Mononuclear cell (primary cell): Measurements from ENCODE around the gene ZBTB20. TPM values are rescaled to one million over a fixed set of nuclear protein-coding genes. Genes with fewer than 3 reads are reported as not detected.

Source experiments
- H3K27me3 ChIP-seq: 2 replicates; pipeline ENCODE4 v1.6.0; 2011; ENCODE audit warnings: low read length, control low read depth; ENCODE audit not compliant: insufficient read depth
- H3K4me1 ChIP-seq: 2 replicates; pipeline ENCODE4 v1.5.1; 2011; ENCODE audit warnings: mild to moderate bottlenecking, low read length, control low read depth; ENCODE audit not compliant: insufficient read depth
- H3K4me3 ChIP-seq: 2 replicates; pipeline ENCODE4 v1.5.1; 2011; ENCODE audit warnings: mild to moderate bottlenecking, low read length, moderate library complexity
- H3K9me3 ChIP-seq: 2 replicates; pipeline ENCODE4 v1.5.1; 2011; ENCODE audit warnings: low read depth, mild to moderate bottlenecking, control low read depth, low read length
- total RNA-seq: library from RNA; depleted of rRNA; stranded (reverse); fragments of >200 nt; gene quantifications from one replicate; pipeline ENCODE4 v1.2.3, GENCODE V29; 2012

Gene ZBTB20
- total RNA-seq, 1 donor = 38.2 TPM

- H3K4me1 ChIP-seq = no peaks in the 10 kb centered on the region
Measured at GRCh38 chr3:114418724-114419543, 728.2 kb downstream of the ZBTB20 start.

DNA sequence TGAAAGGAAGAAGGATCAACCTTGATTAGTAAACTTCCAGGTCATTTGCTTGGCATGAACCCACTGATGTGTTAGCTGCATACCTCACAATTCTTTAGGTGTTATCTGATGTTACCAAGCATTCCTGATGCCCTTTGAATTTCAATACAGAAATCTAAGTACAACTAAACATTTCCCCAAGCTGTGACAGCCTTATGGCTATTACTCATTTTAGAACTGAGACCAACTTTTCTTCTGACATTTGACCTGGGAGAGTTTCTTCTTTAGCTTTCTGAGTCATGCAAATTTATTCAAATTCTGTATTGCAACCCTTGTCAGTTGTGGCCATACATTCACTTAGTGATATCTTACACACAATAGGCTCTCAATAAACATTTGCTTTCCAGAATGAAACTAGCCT is 729.0 kb downstream of the ZBTB20 start:
- Histone ChIP-seq H3K4me3 (no peak overlapping the region), H3K4me1 (no peaks in the 10 kb centered on the region), H3K9me3 (no peaks in the 10 kb centered on the region), H3K27me3 (no peaks in the 10 kb centered on the region)

More at GRCh38 chr3:114418724-114419543, 728.2 kb downstream of the ZBTB20 start:
- H3K27me3 ChIP-seq = no peaks in the 10 kb centered on the region
- no peaks in the 10 kb centered on the region for H3K9me3 ChIP-seq
- no peak overlapping the region for H3K4me3 ChIP-seq

DNA sequence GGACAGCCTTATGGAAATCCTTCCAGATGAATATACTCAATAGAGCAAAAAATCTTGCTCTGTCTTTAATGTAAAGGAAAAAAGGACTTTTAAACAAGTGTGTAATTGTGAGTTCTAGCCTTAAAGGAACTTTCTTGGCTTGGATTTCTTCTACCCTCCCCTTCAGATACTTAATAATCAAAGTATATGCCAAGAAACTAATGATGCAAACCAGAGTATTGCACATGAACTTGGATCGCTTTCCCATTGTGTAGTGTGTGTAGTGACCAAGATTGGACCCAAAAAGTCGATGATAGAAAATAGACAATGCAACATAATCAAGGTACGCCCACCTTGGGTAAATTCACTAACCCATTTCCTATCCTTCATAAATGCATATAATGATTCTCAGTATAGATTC is 729.4 kb downstream of the ZBTB20 start:
- Histone ChIP-seq H3K9me3 (no peaks in the 10 kb centered on the region), H3K4me3 (no peak overlapping the region), H3K4me1 (no peaks in the 10 kb centered on the region), H3K27me3 (no peaks in the 10 kb centered on the region)

DNA sequence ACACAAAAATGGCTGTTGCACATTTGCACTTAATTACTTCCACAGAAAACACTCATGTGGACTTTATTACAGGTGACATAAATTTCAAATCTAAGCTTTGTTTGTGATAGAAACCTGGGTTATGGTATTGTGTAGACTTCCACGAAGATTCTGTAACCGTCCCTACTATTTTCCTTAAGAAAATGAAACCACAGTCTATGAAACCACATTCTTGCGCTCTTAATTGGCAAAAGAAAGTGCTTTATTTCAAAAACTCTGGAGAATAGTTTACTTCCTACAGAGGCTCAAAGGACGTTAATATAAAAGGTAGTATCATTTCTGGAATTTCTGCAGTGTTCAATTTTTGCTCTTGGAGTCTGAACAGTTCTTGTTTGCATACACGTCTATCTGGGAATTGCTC is 729.8 kb downstream of the ZBTB20 start:
- Histone ChIP-seq H3K4me1 (no peaks in the 10 kb centered on the region), H3K27me3 (no peaks in the 10 kb centered on the region), H3K9me3 (no peaks in the 10 kb centered on the region), H3K4me3 (no peak overlapping the region)

GRCh38 chr3:114411811-114412803 is 735.0 kb downstream of the ZBTB20 start:
- H3K27me3 ChIP-seq = no peaks in the 10 kb centered on the region
- H3K4me3 ChIP-seq = no peak overlapping the region
- H3K9me3 ChIP-seq = no peaks in the 10 kb centered on the region
- H3K4me1 ChIP-seq = no peaks in the 10 kb centered on the region

GRCh38 chr3:114411190-114411668 is 735.9 kb downstream of the ZBTB20 start:
- Histone ChIP-seq H3K27me3 (no peaks in the 10 kb centered on the region), H3K9me3 (no peaks in the 10 kb centered on the region), H3K4me1 (no peaks in the 10 kb centered on the region), H3K4me3 (no peak overlapping the region)

GRCh38 chr3:114408736-114409670 is 738.1 kb downstream of the ZBTB20 start:
- Histone ChIP-seq H3K4me3 (no peak overlapping the region), H3K9me3 (no peaks in the 10 kb centered on the region), H3K27me3 (no peaks in the 10 kb centered on the region), H3K4me1 (no peaks in the 10 kb centered on the region)

DNA sequence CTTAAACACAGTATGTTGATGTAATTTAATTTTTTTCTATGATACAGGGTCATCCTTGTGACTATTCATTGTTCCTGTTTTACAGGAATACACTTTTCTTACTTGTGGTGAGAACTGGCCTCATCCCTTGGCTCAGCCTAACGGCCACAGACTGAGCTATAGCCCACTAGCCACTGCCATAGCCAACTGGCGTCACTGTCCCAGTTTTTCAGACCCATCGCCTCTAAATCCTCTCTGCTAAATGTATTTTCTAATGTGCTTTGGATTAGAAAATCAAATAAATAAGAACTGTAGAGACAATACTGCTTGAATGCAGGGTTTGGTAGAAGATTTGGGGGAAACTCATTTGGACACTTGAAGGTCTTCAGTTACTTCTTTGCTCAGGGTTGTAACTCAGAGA is 740.2 kb downstream of the ZBTB20 start:
- H3K4me1 ChIP-seq = no peaks in the 10 kb centered on the region
- no peaks in the 10 kb centered on the region for H3K27me3 ChIP-seq
- no peak overlapping the region for H3K4me3 ChIP-seq
- H3K9me3 ChIP-seq = no peaks in the 10 kb centered on the region

DNA sequence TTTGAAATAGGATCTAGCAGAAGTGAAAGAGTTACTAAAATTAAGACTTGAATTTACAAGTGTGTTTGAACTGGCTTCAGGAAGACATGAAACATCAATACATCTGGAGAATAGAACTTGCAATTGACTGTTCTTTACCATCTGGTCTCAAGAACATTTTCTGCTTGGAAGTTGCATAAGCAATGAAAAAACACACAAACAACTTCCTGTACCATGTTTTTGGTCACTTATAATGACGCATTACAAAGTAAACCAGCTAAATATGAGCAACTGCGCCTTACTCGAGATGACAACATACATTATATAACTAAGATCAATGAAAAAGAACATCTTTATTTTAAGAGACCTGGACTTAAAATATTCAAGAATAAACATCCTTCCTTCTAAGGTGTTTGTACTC is 740.8 kb downstream of the ZBTB20 start:
- H3K4me3 ChIP-seq = no peak overlapping the region
- H3K9me3 ChIP-seq = no peaks in the 10 kb centered on the region
- H3K27me3 ChIP-seq = no peaks in the 10 kb centered on the region
- no peaks in the 10 kb centered on the region for H3K4me1 ChIP-seq

DNA sequence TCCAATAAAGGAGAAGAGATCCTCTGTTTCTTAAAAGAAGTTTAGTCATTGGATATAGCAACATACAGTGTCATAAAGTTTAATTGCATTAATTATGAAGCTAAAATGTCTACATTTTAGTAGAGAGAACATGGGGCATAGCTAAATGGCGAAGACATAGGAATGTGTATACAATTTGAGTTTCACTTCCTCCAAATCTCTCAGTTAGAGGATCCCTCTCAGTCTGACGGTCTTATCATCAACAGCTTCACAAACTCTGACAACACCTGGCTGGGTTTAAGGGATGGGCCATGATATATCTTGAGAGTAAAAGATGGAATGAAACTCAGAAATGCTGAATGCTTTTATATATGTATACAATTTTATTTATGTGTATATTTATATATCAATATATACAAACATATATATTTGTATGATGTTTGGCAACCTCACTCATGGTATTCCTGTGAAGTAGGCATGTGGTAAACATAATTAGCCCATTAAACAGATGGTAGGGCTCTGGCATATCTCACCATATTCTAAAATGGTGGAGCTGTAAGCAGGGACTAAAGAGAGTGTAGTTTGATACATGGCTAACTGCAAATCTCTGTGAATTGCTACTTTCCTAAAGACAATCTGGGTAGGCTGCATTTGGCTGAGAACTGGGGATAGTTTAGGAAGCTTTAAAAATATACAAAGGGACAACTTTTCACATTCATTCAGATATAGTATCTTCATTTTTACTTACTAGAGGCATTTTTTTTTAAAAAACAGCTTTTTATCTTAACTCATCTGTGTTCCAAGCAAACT is 741.7 kb downstream of the ZBTB20 start:
- Histone ChIP-seq H3K27me3 (no peaks in the 10 kb centered on the region), H3K4me1 (no peaks in the 10 kb centered on the region), H3K9me3 (no peaks in the 10 kb centered on the region), H3K4me3 (no peak overlapping the region)

GRCh38 chr3:114404590-114404989 is 742.5 kb downstream of the ZBTB20 start:
- Histone ChIP-seq H3K27me3 (no peaks in the 10 kb centered on the region), H3K4me3 (no peak overlapping the region), H3K4me1 (no peaks in the 10 kb centered on the region), H3K9me3 (no peaks in the 10 kb centered on the region)

DNA sequence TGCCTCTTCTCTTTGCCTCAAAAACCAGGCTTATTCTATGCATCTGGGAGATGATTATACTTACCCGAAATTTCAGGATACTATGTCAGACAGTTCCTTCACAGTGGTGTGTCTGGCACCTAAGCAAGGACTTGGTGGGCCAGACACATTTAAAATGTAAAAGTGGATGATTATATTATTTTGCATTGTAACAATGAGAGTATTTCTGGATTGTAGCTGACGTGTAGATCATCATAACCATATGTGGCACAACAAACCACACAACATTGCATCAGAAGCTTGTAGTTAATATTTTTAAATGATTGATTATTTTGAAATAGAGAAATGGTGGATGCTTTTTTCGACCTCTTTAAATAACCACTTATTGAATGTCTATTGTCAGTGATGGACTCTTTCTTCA is 744.2 kb downstream of the ZBTB20 start:
- Histone ChIP-seq H3K4me3 (no peak overlapping the region), H3K27me3 (no peaks in the 10 kb centered on the region), H3K9me3 (no peaks in the 10 kb centered on the region), H3K4me1 (no peaks in the 10 kb centered on the region)

GRCh38 chr3:114401346-114401745 is 745.7 kb downstream of the ZBTB20 start:
- H3K27me3 ChIP-seq = no peaks in the 10 kb centered on the region
- no peaks in the 10 kb centered on the region for H3K9me3 ChIP-seq

DNA sequence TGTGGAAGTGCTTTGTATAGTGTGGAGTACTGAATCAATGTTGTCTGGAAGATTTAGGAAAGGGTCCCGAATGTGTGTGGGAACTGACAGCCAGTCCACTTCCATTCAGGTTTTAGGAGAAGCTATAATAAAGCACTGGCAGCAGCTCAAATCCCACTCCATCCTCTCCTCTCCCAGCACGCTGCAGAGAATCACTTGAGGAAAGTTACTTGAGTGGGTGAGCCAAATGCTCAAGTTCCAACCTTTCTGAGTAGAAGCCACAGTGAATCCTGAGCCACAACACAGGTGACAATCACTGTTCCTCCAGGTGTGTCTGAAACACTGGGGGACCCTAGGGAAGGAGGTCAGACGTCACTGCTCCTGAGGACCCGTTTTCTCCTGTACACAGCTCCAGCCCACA is 746.7 kb downstream of the ZBTB20 start:
- Histone ChIP-seq H3K27me3 (no peaks in the 10 kb centered on the region), H3K9me3 (no peaks in the 10 kb centered on the region), H3K4me1 (no peaks in the 10 kb centered on the region), H3K4me3 (no peak overlapping the region)

More at GRCh38 chr3:114401346-114401745, 745.7 kb downstream of the ZBTB20 start:
- Histone ChIP-seq H3K4me1 (no peaks in the 10 kb centered on the region), H3K4me3 (no peak overlapping the region)
